Activated CD8-positive, alpha-beta memory T cell treated with anti-CD3 and anti-CD28 coated beads, Interleukin-2, amount 10 ng/mL, durations not matched to agents 7 days and 5 days (primary cell): ENCODE results near the gene CABLES2. TPM values are rescaled to one million over a fixed set of nuclear protein-coding genes. Genes with fewer than 3 reads are reported as not detected.

Experiments
- ATAC-seq: fragments of 150-1000 bp; cut with Tn5 transposase; one replicate; pipeline ENCODE4 v1.10.0; 2021; ENCODE audit warnings: moderate library complexity
- CTCF ChIA-PET: fragments of 350-600 bp; sonication (Branson Sonifier 250); formaldehyde crosslinking; loops from one replicate; lab custom pipeline; 2021; ENCODE audit warnings: antibody characterized with exemption; lab: Charles Lee
- DNase-seq: peaks from one replicate; pipeline ENCODE4 v3.0.0-alpha.2; 2020
- H3K27ac Mint-ChIP-seq: one replicate; pipeline ENCODE4 v1.8.0; 2021; ENCODE audit warnings: mild to moderate bottlenecking, mixed read lengths
- H3K27me3 Mint-ChIP-seq: one replicate; pipeline ENCODE4 v1.8.0; 2021; ENCODE audit warnings: mixed read lengths
- H3K36me3 Mint-ChIP-seq: one replicate; pipeline ENCODE4 v1.8.0; 2021; ENCODE audit warnings: mild to moderate bottlenecking, mixed read lengths
- H3K4me1 Mint-ChIP-seq: one replicate; pipeline ENCODE4 v1.8.0; 2021; ENCODE audit warnings: mixed read lengths
- H3K4me3 Mint-ChIP-seq: one replicate; pipeline ENCODE4 v1.8.0; 2021; ENCODE audit warnings: mild to moderate bottlenecking, moderate library complexity, mixed read lengths
- H3K9me3 Mint-ChIP-seq: one replicate; pipeline ENCODE4 v1.8.0; 2022; ENCODE audit warnings: low read depth, mixed read lengths
- total RNA-seq, 2 experiments: library from RNA; stranded (reverse); gene quantifications; one replicate each; pipeline ENCODE4 v1.2.3, GENCODE V29; 2021

Gene CABLES2
- total RNA-seq, 2 experiments from 2014 or later: 15.6 to 16.5 TPM

DNA sequence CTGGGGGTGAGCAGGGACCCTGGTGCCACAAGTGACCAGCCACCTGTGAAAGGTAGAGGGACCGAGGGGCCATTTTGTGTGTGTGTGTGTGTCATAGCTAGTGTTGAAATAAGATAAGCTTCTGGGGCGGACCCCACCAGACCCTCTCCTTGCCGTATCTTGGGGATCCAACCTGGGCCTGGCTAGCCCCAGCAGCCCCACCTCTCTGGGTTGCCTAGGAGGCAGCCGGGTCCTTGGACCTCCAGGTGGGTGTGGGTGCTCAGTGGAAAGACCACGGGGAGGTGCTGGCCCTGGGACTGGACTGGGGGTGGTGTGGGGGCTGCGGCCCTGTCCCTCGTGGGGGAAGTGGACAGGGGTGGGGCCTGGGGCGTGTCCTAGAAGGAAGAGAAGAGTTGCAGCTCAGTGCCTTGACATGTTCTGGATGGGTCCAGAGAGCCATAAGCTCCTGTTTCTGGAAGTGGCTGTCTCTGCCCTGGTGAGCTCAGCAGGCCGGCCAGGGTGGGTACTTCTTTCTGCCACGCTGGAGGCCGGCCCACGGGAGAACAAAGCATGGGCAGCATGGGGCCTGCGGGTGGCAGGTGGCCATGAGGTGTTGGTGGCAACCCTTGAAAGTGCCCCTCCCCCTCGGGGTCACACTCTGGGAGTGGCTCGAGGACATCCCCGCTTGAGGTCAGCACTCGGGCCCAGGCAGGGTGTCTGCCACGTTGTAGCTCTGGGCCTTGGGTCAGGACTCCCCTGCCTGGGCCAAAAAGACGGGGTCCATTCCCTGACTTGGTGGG, 11.8 kb upstream of the CABLES2 start:
- H3K27me3 Mint-ChIP-seq: no peaks in the 10 kb centered on the region
- no peak overlapping the region for H3K27ac Mint-ChIP-seq
- no peak overlapping the region for H3K4me3 Mint-ChIP-seq
- ATAC-seq: no peak
- no peak for DNase-seq
- H3K4me1 Mint-ChIP-seq: no peaks in the 10 kb centered on the region
- H3K9me3 Mint-ChIP-seq: no peaks in the 10 kb centered on the region
- no peaks in the 10 kb centered on the region for H3K36me3 Mint-ChIP-seq
- CTCF ChIA-PET: interaction anchor here (0.6 kb wide), 1 partner anchor 9 kb away, joined by 4 read pairs; no protein-coding TSS in a partner anchor

DNA sequence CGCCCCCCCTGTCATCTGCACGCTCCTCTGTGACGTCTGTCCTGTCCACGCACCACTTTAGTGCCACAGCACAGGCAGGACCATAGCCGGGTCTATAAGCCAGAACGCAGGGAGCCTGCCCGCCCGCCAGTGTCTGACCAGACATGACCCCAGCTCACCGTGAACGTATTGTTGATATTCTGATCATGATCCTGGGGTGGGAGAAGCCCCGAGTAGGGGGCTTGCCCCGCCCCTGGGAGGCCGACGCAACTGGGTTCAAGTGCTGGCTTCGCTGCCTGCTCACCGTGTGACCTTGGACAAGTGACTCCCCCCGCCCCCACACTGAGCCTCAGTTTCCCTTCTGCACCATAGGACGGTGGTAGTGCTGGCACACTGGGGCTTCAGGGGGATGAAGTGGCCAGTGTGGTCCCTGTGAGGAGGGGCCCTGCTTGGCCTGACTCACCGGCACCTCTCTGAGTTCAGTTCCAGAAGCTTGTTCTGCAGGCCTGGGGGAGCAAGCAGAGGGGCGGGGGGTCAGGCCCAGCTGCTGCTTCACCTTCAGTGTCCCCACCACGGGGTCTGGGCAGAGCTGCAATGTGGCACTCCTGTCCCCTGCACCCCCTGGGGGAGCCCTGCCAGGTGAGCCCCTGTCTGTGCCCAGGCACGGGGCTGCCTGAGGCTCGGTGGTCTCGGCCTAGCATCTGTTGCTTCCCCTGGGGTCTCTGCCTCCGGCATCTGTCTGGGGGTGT, 11.1 kb upstream of the CABLES2 start:
- no peak overlapping the region for H3K4me3 Mint-ChIP-seq
- no peaks in the 10 kb centered on the region for H3K27me3 Mint-ChIP-seq
- H3K36me3 Mint-ChIP-seq: no peaks in the 10 kb centered on the region
- H3K27ac Mint-ChIP-seq: no peak overlapping the region
- no peaks in the 10 kb centered on the region for H3K9me3 Mint-ChIP-seq
- CTCF ChIA-PET: interaction anchor here (0.6 kb wide), 1 partner anchor 8 kb away, joined by 4 read pairs; no protein-coding TSS in a partner anchor
- ATAC-seq (no peak), DNase-seq (no peak)
- no peaks in the 10 kb centered on the region for H3K4me1 Mint-ChIP-seq

DNA sequence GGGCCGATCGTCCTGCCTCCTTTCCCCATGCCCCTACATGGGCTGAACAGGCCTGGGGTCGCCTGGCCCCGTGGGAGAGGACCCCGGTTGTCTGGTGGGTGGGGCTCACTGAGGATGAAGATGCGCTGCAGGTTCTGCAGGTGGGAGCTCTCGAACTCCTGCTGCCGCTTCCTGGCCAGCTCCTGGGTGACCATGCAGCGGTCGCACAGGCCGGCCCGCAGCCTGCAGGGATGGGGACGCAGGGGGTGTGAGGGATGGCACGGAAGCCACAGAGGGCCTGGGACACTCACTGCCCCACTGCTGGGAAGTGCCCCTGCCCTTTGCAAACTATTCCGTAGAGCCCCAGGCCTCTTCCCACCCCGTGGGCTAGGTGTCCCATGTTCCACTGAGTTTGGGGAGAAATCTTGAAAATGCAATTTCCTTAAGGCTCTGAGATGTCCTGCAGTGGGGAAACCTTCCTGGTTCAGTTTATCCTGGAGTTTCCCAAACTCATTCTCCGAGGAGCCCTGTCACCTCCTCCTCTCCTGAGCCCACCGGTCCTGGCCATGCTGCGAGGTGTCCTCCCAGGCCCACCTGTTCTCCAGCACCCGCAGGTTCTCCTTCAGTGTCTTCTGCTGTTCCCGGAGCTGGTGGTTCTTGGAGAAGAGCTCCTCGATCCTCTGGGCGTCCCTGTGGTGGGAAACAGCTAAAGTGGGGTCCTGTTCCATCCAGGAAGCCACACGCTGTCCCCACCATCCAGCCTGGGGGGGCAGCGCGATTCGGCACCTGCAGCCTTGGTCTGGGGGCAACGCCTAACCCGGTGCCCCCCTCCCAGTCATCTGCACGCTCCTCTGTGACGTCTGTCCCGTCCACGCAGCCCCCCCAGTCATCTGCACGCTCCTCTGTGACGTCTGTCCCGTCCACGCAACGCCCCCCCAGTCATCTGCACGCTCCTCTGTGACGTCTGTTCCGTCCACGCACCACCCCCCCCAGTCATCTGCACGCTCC, 9.9 kb upstream of the CABLES2 start:
- no peak for DNase-seq
- CTCF ChIA-PET: no interaction called here
- Mint-ChIP-seq H3K9me3 (no peaks in the 10 kb centered on the region), H3K4me3 (no peak overlapping the region), H3K36me3 (no peaks in the 10 kb centered on the region), H3K27ac (no peak overlapping the region), H3K27me3 (no peaks in the 10 kb centered on the region), H3K4me1 (no peaks in the 10 kb centered on the region)
- no peak for ATAC-seq

DNA sequence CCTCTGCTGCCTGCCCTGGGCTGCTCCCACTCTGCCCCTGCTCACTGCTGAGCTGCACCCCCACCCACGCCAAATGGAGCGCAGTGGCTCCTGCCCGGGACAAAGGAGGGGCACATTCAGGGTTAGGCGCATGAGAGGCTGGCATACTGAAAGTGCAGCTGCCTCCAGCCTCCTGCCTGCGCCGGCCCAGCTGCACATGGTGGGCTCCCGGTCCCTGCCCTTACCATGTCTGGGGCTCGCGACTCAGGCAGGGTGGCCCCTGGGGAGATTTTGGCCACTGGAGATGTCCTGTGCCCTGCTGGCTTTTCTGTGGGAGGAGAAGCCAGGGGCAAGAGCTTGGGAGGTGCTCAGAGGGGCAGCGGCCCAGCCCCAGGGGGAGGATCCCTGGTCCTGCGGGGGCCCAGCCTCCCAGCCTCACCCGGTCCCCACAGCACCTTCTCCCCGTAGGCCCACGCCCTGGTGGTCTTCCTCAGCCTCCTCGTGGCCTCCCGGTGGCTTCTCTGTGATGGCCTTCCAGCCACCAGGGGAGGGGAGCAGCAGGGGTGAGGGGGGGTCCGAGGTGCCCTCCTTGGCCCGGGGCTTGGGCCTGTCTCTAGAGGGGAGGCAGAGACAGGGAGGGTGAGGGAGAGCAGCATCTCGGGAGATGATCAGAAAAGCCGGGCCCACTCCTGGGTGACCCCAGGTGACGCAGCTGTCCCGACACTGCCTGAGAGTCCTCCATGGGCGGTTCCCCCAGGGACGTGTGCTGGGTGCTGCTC, 8.4 kb upstream of the CABLES2 start:
- Mint-ChIP-seq H3K4me3 (no peak overlapping the region), H3K27ac (no peak overlapping the region), H3K36me3 (no peaks in the 10 kb centered on the region), H3K9me3 (no peaks in the 10 kb centered on the region), H3K27me3 (no peaks in the 10 kb centered on the region), H3K4me1 (no peaks in the 10 kb centered on the region)
- CTCF ChIA-PET: no interaction called here
- ATAC-seq: no peak
- no peak for DNase-seq

DNA sequence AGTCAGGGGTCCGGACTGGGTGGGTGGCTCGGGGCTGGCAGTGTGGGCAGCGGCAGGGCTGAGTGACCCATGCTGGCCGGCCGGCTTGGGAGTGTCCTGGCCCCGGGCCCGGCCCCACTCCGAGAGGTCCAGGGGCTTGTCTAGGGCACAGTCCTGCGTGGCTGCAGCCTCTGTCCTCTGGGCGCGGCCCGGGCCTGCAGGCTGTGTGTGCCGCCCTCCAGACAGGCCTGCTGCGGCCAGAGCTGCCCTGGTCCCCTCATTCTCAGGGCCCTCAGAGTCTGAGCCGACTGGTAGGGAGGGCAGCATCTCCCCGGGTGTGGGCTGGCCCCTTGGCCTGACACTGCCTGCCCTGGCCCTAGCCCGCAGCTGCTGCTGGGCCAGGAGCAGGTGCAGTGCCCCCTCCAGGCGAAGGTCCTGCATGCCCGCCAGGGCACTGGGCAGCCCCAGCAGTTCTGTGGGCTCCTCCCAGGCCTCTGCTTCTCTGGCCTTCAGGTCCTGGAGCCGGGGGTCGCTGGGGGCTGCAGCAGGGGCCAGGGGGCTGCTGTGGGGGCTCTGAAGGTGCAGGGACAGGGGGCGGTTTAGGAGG, 6.9 kb upstream of the CABLES2 start:
- ATAC-seq: no peak
- Mint-ChIP-seq H3K4me1 (peaks cover 5% of the 10 kb centered on the region), H3K4me3 (no peak overlapping the region), H3K9me3 (no peaks in the 10 kb centered on the region), H3K27ac (no peak overlapping the region), H3K36me3 (no peaks in the 10 kb centered on the region), H3K27me3 (peaks cover 4% of the 10 kb centered on the region)
- no peak for DNase-seq
- CTCF ChIA-PET: no interaction called here

DNA sequence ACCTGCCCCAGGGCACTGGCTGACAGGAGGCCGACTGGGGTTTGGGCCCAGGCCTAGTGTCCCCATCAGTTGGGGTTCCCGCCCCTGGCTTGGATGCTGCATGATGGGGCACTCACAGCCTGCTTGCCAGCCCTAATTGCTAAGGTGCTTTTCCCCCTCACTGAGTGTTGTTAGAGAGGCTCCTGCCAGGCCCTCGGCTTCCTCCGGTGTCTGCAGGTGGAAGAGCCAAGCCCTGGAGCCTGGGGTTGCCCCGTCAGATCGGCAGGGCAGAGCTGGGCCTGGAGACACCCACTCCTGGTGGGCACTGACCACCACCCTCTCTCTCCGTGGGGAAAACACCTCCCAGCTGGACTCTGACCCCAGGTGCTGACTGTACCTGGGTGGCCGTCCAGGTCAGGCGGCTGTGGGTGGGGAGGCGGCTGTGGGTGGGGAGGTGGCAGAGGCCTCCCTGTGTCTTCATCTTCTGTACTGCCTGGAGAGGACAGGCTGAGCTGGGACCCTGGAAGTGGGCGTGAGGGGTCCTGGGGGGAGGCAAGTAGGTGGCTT, 6.0 kb upstream of the CABLES2 start:
- Mint-ChIP-seq H3K27ac (no peak overlapping the region), H3K36me3 (no peaks in the 10 kb centered on the region)
- CTCF ChIA-PET: interaction anchor here (0.9 kb wide), 1 partner anchor 27 kb away, joined by 3 read pairs; no protein-coding TSS in a partner anchor

DNA sequence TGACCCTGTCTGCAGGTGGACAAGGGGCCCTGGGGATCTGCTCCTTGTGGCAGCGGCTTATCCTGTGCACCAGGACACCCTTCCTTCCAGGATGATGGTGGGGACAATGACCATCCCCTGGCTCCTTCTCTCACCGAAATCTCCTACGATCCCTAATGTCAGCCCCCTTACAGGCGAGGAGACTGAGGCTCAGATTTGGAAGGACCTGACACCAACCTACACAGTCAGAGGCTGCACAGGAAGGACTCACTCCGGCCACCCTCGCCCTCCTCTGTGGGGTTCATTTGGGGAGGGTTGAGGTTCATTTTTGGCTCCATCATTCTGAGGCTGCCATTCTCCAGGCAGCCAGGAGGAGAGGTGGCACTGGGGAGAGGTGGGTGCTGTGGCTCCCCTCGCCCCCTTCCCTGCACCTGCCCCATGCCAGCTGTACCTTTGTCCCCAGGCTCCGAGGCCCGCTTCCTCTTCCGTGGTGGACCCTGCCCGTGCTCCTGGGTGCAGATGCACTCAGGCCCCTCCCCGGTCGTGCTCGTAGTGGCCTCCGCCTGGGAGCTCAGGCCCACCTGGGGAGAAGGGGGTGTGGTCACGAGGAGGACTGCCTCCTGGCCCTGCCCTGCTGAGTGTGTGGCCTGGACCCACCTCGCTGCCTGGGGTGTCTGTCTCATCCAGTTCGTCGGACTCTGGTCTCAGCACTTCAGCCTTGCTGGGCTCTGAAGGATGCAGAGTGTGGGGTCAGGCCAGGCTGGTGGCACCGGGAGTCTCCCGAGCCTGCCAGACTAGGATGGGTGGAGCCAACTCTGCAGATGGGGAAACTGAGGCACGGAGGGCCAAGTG, 5.3 kb upstream of the CABLES2 start:
- peaks cover 4% of the 10 kb centered on the region for H3K27me3 Mint-ChIP-seq
- H3K4me3 Mint-ChIP-seq: no peak overlapping the region
- no peaks in the 10 kb centered on the region for H3K9me3 Mint-ChIP-seq
- no peak for DNase-seq
- CTCF ChIA-PET: interaction anchor here (0.9 kb wide), 1 partner anchor 27 kb away, joined by 3 read pairs; no protein-coding TSS in a partner anchor
- no peak overlapping the region for H3K27ac Mint-ChIP-seq
- ATAC-seq: no peak
- peaks cover 11% of the 10 kb centered on the region for H3K4me1 Mint-ChIP-seq
- no peaks in the 10 kb centered on the region for H3K36me3 Mint-ChIP-seq

More for the DNA sequence above, 6.0 kb upstream of the CABLES2 start:
- peaks cover 4% of the 10 kb centered on the region for H3K27me3 Mint-ChIP-seq
- DNase-seq (no peak), ATAC-seq (no peak)
- no peaks in the 10 kb centered on the region for H3K9me3 Mint-ChIP-seq
- peaks cover 5% of the 10 kb centered on the region for H3K4me1 Mint-ChIP-seq
- H3K4me3 Mint-ChIP-seq: no peak overlapping the region

DNA sequence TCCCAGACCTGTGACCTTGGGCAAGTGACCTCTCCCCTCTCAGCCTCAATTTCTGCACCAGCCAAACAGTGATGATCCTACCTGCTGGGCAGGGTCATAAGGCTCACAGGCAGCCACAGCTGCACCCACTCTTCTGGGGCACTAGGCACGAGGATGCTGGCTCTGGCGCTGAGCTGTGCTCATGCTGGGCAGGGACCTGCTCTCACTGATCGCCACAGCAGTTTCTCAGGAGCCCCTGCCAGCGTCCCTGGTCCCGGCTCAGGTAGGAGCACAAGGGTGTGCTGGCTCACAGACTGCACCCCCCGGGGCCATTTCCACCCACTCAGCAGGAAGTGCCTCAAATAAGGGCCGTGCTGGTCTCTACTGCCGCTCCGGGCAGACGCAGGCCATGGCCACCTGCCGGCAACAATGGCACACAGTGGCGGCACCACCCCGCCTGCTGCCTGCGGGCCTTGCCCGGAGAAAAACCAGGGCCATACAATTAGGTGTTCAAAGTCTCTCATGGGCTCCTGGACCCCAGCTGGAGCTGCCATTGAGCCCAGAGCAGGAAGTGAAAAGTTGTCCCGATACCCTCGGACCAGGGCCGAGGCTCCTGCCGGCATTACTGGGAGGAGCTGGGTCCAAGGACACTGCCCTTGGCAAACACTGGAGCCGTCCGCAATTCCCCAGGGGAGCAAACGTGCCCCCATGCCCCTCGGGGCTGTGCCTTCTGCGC, 4.6 kb upstream of the CABLES2 start:
- Mint-ChIP-seq H3K9me3 (no peaks in the 10 kb centered on the region), H3K4me3 (no peak overlapping the region), H3K27me3 (peaks cover 4% of the 10 kb centered on the region), H3K4me1 (peaks cover 12% of the 10 kb centered on the region), H3K36me3 (no peaks in the 10 kb centered on the region), H3K27ac (no peak overlapping the region)
- CTCF ChIA-PET: interaction anchor here (2.5 kb wide), 1 partner anchor 380 kb away, joined by 12 read pairs; no protein-coding TSS in a partner anchor
- ATAC-seq: no peak
- no peak for DNase-seq

DNA sequence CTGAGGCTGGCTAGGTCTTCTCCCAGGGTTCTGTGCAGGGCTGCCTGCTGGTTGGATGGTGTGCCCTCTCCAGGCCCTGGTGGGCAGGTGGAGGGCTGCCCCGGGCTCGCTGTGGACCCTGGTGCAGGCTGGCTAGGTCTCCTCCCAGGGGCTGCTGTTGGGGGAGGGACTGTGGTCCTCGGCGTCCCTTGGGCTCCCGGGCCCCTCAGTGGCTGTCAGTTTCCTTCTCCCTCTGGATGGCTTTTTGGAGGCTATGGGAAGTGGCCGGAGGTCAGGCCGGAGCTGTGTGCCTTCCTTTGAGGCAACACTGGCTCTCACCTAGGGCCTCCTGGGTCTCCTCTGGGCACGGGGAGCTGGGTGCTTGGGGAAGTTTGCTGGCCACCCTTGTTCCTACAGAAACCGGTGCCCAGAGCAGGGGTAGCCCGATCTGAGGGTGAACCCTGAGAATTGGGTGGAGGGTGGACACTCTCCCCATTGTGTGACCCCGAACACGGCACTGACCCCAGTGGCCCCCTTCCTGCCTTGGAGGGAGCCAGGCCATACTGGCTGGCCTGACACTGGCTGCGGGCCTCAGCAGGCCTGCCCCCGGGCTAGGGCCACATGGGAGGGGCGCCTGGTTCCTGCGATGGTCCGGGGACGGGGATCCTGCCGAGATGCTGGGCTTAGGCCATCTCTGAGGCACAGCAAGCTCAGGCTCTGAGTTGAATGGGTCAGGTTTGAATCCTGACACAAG, 3.8 kb upstream of the CABLES2 start:
- DNase-seq (no peak), ATAC-seq (no peak)
- Mint-ChIP-seq H3K4me1 (peaks cover 16% of the 10 kb centered on the region), H3K27ac (no peak overlapping the region), H3K27me3 (peaks cover 4% of the 10 kb centered on the region), H3K9me3 (no peaks in the 10 kb centered on the region), H3K4me3 (no peak overlapping the region), H3K36me3 (no peaks in the 10 kb centered on the region)
- CTCF ChIA-PET: interaction anchor here (1.1 to 2.7 kb wide), 10 partner anchors 8 to 385 kb away, joined by 3 to 24 read pairs (median 4); partner anchors contain the start of gene MRGBP

DNA sequence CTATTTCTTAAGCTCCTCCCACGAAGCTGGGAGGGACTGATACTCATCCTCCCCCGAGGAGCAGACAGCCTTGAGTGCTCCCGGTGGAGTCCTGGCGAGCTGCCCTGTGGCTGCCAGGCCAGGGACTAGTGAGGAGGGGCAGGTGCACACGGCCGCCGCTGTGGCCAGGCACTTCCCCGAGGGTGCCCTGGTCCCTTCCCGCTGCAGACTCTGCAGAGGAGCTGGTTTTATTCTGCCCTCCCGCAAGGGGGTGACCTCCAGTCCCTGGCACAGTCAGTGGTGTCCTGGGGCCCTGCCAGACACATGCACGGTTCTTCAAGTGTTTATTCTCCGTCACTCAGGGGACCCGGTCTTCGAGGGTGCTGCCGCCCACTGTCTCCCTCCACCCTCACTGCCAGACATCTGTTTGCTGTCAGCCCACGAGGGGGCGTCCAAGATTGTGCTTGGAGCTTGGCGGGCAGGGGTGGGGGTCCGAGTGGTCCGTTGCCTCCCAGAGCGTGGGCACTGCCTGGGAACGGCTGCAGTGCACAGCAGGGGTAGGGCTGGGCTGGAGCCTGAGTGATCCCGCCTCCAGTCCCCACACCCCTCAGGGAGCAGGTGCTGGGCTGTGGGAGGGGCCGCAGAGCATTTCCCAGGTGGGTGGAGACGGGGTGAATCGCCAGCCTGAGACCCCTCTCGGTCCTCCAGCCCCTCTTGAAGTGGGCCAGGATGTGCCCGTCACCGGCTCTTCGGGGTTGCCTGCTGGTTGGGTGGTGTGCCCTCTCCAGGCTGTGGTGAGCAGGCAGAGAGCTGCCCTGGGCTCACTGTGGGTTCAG, 3.1 kb upstream of the CABLES2 start:
- Mint-ChIP-seq H3K9me3 (no peaks in the 10 kb centered on the region), H3K4me1 (peaks cover 23% of the 10 kb centered on the region), H3K36me3 (no peaks in the 10 kb centered on the region), H3K27ac (no peak overlapping the region), H3K4me3 (no peak overlapping the region), H3K27me3 (peaks cover 4% of the 10 kb centered on the region)
- DNase-seq (no peak), ATAC-seq (no peak)
- CTCF ChIA-PET: interaction anchor here (0.9 to 2.7 kb wide), 15 partner anchors 8 to 398 kb away, joined by 3 to 24 read pairs (median 4); partner anchors contain the start of gene MRGBP
